ENCODE data around the gene PRRT1.
A peak's percentile ranks its signal among the peaks of the same experiment; 100 is the strongest.

The PRRT1 gene

GRCh38 chr6:32154514-32155161 lies 2.9 kb upstream of the PRRT1 start:
- 0 out of 2 replicates have a peak, but pooled peaks have one; percentile 50 for TF ChIP-seq ZBTB7A (IDR thresholded peaks at IDR 0.05; ENCODE audit: low read depth)
- peak; percentile 62 for TF ChIP-seq RAD21 (IDR thresholded peaks at IDR 0.05; ENCODE audit: low read depth)
- no peak for TF ChIP-seq TAF1 (IDR thresholded peaks at IDR 0.05; ENCODE audit: low read depth)
- TF ChIP-seq MAX (IDR thresholded peaks at IDR 0.05) = peak; percentile 40; the same call in 1 of the 2 replicates

GRCh38 chr6:32153564-32154513 lies 2.1 kb upstream of the PRRT1 start, which contains the start of gene PPT2:
PPT2 (plus strand) TSS chr6:32154141; CDS start chr6:32154595, 454 bp downstream.
- TF ChIP-seq TAF1 (IDR thresholded peaks at IDR 0.05; ENCODE audit: low read depth) (peak; percentile 51; the same call in 1 of the 2 replicates), TCF12 (IDR thresholded peaks at IDR 0.05; ENCODE audit: low read depth) (peak; percentile 45; the same call in 1 of the 2 replicates), REST (IDR thresholded peaks at IDR 0.05; ENCODE audit: low read depth) (no peak), TEAD4 (IDR thresholded peaks at IDR 0.05) (no peak; the same call in 1 of the 2 replicates), FOXM1 (IDR thresholded peaks at IDR 0.05; ENCODE audit: borderline replicate concordance, low read depth) (no peak), CEBPB (IDR thresholded peaks at IDR 0.05) (no peak), EGR1 (IDR thresholded peaks at IDR 0.05) (no peak; the same call in 1 of the 2 replicates), MAX (IDR thresholded peaks at IDR 0.05) (peak; percentile 75), RAD21 (IDR thresholded peaks at IDR 0.05; ENCODE audit: low read depth) (no peak), USF1 (IDR thresholded peaks at IDR 0.05) (no peak), ZBTB7A (IDR thresholded peaks at IDR 0.05; ENCODE audit: low read depth) (no peak; the same call in 1 of the 2 replicates), CREB1 (IDR thresholded peaks at IDR 0.05; ENCODE audit: low read depth) (peak; percentile 86), NFIC (IDR thresholded peaks at IDR 0.05) (no peak), YY1 (IDR thresholded peaks at IDR 0.05; ENCODE audit: low read depth) (no peak), EP300 (IDR thresholded peaks at IDR 0.05; ENCODE audit: borderline replicate concordance) (peak; percentile 59; the same call in 1 of the 2 replicates)

GRCh38 chr6:32152769-32153563 lies 1.2 kb upstream of the PRRT1 start:
- TF ChIP-seq EGR1 (IDR thresholded peaks at IDR 0.05) (no peak), CREB1 (IDR thresholded peaks at IDR 0.05; ENCODE audit: low read depth) (no peak), CEBPB (IDR thresholded peaks at IDR 0.05) (no peak), EP300 (IDR thresholded peaks at IDR 0.05; ENCODE audit: borderline replicate concordance) (no peak), TCF12 (IDR thresholded peaks at IDR 0.05; ENCODE audit: low read depth) (no peak), ZBTB7A (IDR thresholded peaks at IDR 0.05; ENCODE audit: low read depth) (0 out of 2 replicates have a peak, but pooled peaks have one; percentile 31), YY1 (IDR thresholded peaks at IDR 0.05; ENCODE audit: low read depth) (no peak), REST (IDR thresholded peaks at IDR 0.05; ENCODE audit: low read depth) (no peak), TEAD4 (IDR thresholded peaks at IDR 0.05) (no peak)

GRCh38 chr6:32151181-32151862 lies 417 bp downstream of the PRRT1 start:
- TF ChIP-seq TCF12 (IDR thresholded peaks at IDR 0.05; ENCODE audit: low read depth) (no peak), CREB1 (IDR thresholded peaks at IDR 0.05; ENCODE audit: low read depth) (no peak), MAX (IDR thresholded peaks at IDR 0.05) (no peak), NFIC (IDR thresholded peaks at IDR 0.05) (no peak)
